Measurements from ENCODE around the gene EVPL. TPM values are rescaled to one million over a fixed set of nuclear protein-coding genes. Genes with fewer than 3 reads are reported as not detected.

Gene EVPL
- total and polyA plus RNA-seq, 2 of the 13 experiments (the other 11 are each of a cell fraction or from before 2014, with no cell fraction given) = 2.1 to 8.2 TPM

GRCh38 chr17:76005263-76006149 is 21.6 kb downstream of the EVPL start (continued):
- no peak for TF ChIP-seq ZBED4 (CRISPR knock-in tag; IDR thresholded peaks at IDR 0.05; ENCODE audit: borderline replicate concordance)
- no peak for TF ChIP-seq FOXM1 (CRISPR knock-in tag; IDR thresholded peaks at IDR 0.05)
- peak; percentile 50 for TF ChIP-seq GATAD2A (CRISPR knock-in tag; IDR thresholded peaks at IDR 0.05)
- no peak for TF ChIP-seq ZNF562 (CRISPR knock-in tag; IDR thresholded peaks at IDR 0.05; ENCODE audit: borderline replicate concordance)
- TF ChIP-seq ZSCAN25 (CRISPR knock-in tag; IDR thresholded peaks at IDR 0.05) = no peak
- no peak for TF ChIP-seq BRCA1 (CRISPR knock-in tag; IDR thresholded peaks at IDR 0.05)
- TF ChIP-seq ZNF816 (CRISPR knock-in tag; IDR thresholded peaks at IDR 0.05; ENCODE audit: borderline replicate concordance) = no peak
- TF ChIP-seq CCDC6 (CRISPR knock-in tag; IDR thresholded peaks at IDR 0.05) = no peak
- TF ChIP-seq MAFK (conservative IDR thresholded peaks at IDR 0.05 in 1 of 2, IDR thresholded peaks at IDR 0.05 in 1 of 2; ENCODE audit: low read length in 2 of 2) = no peak
- no peak for TF ChIP-seq TBP (CRISPR knock-in tag; IDR thresholded peaks at IDR 0.05)
- TF ChIP-seq ZSCAN22 (CRISPR knock-in tag; IDR thresholded peaks at IDR 0.05) = no peak
- no peak for TF ChIP-seq NR2F2 (IDR thresholded peaks at IDR 0.05; ENCODE audit: borderline replicate concordance, low read depth)
- TF ChIP-seq RARA (CRISPR knock-in tag; IDR thresholded peaks at IDR 0.05) = 0 out of 2 replicates have a peak, but pooled peaks have one; percentile 27
- peak; percentile 48; the same call in 1 of the 2 replicates for TF ChIP-seq ISL2 (CRISPR knock-in tag; IDR thresholded peaks at IDR 0.05)
- TF ChIP-seq HOXA9 (CRISPR knock-in tag; IDR thresholded peaks at IDR 0.05; ENCODE audit: borderline replicate concordance) = no peak
- TF ChIP-seq ZFP36L1 (CRISPR knock-in tag; IDR thresholded peaks at IDR 0.05) = no peak
- TF ChIP-seq IRF1 (CRISPR knock-in tag; IDR thresholded peaks at IDR 0.05; ENCODE audit: low read depth) = no peak
- TF ChIP-seq NCOA1 (CRISPR knock-in tag; IDR thresholded peaks at IDR 0.05) = no peak
- TF ChIP-seq ZNF768 (CRISPR knock-in tag; IDR thresholded peaks at IDR 0.05) = no peak
- no peak for TF ChIP-seq ZNF75D (CRISPR knock-in tag; IDR thresholded peaks at IDR 0.05; ENCODE audit: borderline replicate concordance)
- TF ChIP-seq HINFP (CRISPR knock-in tag; IDR thresholded peaks at IDR 0.05; ENCODE audit: low read depth) = peak; percentile 30; the same call in 1 of the 2 replicates

Data from HepG2 (cell line).